IPS DF 4.7 (cell line): ENCODE data around the gene UNC5C.
"Not testable (repeated sequence)": the region's sequence is repeated elsewhere in the genome, so short reads cannot be mapped to it uniquely, and the experiment has no call there.

Experiments used
- DNase-seq: peaks from one replicate; pipeline ENCODE4 v3.0.0-alpha.2; 2013; ENCODE audit warnings: low spot score; ENCODE audit errors: extremely low read depth

The UNC5C gene

DNA sequence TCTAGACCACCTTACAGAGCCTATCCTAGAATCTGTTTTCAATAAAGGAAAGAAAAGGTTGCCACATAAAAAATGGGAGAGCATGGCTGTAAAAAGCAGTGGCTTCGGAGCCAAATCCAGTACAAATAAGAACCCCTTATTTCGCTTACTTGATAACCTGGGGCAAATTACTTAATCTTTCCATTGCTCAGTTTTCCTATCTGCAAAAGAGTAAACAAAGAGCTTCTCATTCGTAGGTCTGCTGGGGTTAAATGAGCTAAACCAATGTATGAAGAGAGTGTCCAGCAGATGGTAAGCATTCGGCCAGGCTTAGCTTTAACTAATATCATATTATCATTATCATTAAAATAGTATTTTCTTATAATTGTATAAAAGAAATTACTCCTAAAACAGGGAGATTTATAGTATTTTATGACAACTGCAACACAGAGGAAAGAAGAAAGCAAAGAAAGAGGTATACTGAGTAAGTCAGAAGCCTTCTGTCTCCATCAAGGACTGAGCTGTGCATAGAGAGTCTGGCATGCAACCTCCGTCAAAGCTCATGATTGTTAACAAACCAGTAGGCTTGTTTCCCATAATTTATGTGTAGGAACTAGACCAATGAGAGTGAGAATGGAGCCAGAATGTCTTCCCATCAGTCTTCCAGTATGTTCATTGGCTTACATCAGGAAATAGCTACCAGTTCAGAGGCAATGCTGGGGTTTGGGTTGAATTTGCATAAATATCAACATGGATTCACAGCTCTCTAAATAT is 364.9 kb downstream of the UNC5C start:
- DNase-seq, result no peak

DNA sequence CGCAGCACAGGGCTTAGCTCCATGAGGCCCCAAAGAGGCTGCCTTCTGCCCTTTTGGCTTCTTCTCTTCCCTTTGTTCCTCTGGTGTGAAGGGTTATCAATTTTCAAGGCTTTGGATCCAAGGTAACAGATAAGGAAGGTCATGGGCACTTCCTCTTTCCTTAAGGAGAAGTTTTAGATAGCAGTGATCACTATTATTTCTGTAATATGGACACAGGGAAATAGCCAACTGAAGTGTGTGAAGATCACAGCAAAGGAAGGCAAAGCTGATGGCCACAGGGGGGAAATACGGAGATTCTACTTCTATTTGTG is 366.8 kb downstream of the UNC5C start:
- no peak for DNase-seq

DNA sequence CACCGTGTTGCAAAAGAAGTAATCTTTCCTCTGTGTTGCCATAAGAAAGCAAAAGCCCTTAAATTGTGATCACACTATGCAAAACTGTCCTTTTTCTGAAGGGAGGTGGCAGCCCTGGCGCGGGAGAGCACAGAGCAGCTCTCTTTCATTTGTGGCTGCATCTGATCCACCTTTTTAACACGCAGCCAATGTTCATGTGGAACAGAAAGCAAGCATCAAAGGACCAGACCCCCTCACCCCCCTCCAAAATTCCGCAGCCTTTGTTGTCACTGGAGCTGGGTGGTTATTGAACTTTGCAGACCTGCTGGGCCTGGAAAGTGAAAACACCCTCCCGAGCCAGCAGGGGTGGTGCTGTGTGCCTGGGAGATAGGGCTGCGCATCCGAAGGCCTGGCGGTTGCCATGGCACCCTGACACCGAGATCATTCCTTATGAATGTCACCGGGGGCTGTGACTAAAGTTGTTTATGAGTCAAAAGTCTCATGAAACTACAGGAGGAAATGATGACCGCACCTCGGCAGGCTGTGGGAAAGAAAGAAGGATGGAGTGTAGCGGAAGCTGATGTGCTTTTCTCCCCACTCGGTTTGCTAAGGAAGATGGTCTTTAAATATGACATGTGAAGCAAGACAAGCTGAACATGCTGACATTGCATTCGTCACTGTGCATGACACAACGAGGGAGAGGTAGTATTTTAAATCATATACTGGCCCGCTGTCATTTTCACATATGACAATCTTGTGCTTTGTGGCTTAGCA is 367.4 kb downstream of the UNC5C start:
- no peak for DNase-seq

DNA sequence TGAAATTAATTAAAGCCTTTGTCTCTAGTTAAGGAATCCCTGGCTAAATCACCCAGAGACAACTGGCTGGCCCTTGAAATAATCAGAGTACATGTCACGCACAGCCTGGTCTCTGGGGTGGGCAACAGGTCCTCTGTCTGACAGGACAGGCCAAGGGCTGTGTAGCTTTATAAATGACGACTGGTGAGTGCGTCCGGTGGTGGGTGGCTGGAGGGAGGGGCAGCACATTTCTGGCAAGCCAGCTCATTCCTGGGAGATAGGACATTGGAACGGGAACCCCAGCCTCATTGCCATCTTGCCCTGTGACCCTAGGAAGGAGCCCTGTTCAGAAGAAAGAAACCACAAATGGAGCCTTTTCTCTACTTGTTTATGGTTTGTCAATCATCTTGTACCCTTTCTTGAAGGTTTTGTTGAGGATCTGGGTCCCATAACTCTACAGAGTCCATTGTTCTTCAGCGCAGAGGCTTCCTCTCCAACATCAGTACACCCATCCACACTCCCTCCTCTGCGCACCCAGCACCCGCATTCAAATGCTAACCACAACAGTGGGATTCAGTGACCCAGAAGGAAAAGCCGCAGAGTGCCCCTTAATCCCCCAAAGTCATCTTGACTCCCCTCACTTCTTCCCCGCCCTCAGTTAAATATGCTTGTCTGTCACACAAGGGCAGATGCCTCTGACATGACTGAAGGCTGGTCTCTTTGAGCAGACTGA is 368.1 kb downstream of the UNC5C start:
- no peak for DNase-seq

DNA sequence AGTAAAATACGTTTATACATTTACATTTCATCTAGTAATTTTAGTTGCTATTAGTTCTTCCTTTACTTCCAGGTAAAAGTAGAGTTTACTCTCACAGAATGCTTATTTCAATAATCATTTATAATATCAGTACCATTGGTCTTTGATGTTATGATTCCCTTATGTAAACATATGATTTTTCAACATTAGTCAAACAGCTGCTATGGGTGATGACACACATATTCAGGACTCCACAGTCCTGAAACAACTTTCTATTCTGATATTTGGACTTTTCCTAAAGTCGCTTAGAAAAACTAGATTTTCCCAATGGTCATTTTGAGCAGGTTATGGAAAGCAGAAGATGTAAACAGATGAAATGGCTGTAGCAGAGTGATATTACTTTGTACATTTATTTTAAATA is 369.8 kb downstream of the UNC5C start:
- no peak for DNase-seq

DNA sequence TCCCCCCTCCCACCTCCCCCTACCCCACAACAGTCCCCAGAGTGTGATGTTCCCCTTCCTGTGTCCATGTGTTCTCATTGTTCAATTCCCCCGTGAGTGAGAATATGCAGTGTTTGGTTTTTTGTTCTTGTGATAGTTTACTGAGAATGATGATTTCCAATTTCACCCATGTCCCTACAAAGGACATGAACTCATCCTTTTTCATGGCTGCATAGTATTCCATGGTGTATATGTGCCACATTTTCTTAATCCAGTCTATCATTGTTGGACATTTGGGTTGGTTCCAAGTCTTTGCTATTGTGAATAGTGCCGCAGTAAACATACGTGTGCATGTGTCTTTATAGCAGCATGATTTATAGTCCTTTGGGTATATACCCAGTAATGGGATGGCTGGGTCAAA is 377.4 kb downstream of the UNC5C start:
- not testable (repeated sequence) for DNase-seq

DNA sequence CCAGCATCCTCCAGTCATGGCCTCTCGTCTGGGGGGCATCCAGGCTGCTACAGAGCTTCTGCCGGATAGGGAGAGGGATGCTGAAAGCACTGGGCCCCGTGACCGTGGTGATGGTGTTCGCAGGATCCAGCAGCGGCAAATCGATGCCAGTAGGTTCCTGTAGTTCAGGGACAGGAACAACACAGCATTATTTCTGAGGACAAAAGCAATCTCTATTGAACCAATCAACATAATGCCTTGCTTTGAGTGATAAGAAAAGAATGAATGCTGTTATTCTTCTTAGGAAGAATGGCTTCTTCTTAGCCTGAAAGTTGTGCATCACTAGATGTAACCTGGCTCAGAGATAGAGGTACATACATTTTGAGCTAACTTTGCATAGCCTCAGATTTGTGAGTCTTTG is 378.6 kb downstream of the UNC5C start:
- no peak for DNase-seq

DNA sequence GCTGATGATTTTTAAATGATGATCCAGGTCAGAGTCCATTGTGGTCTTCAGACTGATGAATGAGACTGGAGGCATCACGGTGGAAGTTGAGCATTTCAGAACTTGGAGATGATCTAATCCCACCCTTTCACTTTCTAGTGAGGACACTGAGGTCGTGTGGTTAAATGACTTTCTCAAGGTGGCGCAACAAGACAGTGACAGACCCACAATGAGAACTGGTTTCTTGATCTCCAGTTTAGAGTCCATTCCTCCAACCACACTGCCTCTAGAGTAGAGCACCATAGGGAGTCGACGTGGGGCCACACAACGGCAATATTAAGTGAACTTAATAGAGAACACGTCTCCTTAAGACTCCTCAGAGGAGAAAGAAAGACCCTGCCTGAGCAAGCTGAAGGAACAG is 381.0 kb downstream of the UNC5C start:
- DNase-seq, result no peak

DNA sequence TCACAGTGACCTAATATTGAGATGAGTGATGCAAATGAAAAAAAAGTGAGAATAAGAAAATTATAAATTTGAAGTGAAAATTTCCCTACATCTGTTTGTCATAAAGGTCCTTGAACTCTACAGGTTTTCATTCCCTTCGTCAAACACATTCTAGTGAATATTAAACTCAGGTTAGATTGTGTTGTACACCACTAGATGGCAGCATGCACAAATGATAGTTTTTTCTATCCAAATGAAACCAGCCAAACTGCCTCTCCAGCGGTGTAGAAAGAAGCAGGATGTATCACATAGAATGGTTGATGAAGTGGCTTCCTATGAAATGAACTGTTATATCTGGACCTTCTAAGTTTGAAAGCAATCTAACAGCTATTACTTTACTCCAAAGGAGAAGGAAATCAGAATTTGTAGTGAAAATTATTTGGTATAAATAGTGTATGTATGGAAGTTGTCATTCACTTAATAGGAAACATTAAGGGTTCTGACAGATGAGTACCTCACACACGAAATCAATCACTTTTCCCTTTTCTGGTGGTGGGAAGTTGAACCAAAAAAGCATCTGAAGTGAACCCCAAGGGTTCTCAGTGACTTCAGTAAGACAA is 382.7 kb downstream of the UNC5C start:
- no peak for DNase-seq

DNA sequence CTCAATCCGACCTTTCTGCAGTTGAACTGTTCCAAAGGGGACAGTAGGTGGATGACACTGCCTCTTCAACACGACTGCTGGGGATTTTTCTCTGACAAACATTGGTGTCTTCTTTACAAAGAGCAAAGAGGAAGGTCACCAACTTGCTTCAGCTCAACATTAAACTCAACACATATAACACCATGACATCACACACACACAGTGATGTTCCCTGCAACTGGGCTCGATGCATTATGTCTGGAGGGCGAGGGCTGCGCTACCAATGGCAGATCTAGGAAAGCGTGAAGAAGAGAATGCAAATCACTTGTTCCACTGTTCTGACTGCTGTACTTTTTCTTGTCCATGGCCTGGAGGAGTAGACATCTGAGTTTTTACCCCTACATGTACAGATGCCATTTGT is 385.9 kb downstream of the UNC5C start:
- DNase-seq, result no peak

DNA sequence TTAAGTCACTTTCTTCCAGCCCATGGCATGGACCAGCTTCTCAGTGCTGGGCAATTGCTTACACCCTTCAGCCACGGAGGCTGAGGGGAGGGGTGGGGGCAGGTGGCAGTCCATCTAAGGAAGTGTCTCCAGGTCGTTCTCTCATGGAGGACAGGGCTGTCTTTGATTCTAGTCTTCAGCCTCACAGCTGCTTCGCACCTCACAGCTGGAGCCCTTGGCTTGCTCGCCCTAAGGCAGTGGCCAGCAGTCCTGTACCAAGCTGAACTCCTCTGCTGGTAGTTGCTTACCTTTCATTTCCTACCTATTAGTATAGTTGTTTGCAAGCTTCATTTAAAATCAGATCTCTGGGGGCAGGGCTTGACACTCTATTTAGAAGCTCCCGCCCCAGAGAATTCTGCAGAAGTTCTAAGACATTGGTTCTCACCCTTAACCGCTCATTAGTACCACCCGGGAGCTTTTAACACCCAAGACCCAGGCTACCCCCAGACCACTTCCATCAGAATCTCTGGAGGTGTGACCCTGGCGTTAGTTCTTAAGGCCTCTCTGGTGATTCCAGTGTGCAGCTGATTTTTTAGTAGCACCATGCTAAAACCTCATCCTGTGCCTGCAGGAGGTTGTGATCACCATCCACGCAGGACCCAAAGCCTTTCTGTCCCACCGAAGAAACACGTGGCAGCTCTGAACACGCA is 386.8 kb downstream of the UNC5C start:
- no peak for DNase-seq

DNA sequence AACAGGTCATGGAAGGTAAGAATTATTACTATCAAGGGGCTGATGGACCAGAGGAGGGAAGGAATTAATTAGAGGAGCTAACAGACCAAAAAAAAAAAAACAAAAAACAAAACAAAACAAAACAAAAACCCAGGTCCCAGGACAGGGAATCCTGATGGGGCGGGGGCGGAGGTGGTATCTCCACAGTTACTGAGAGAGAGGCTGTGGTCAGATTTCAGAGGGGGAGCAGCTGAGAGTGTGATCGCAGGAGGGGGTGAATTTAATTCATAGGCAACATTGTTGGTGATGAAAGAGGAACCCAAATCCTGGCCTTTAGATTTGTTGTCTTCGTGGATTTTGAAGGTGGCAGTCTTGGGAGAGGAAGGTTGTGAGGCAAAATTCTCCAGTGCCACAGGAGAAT is 389.4 kb downstream of the UNC5C start:
- no peak for DNase-seq

DNA sequence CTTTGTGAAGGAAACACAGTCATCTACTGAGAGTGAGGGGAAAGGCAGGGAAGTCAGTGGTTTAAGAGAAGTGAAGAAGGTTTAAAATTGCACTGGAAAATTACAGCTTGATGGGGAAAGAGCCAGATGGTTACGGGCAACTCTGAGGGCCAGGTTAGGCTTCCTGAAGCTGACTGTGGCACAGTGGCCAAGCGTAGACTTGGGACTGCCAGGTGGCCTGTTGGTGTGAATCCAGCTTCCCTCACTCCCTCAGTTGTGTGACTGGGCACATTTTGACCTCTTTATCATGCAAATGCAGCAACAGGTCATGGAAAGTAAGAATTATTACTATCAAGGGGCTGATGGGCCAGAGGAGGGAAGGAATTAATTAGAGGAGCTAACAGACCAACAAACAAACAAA is 390.1 kb downstream of the UNC5C start:
- DNase-seq, result no peak

DNA sequence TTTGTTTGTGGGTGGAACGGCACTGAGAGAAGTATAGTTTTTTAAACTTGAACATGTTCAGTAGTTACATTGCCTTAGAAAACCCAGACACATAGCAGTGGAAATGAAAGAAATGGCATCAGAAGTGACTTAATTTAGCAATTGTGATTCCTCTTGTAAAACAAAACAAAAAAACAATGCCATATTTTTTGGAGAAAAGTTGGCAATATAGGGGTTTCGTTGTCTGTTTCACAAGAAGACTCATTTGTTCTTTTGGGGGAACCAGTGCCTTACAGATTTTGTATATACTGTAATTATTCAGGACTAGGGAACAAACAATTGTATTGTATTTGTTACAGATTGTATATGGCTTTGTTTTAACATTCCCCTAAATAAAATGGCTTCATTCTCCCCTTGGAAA is 390.7 kb downstream of the UNC5C start:
- DNase-seq, result no peak

DNA sequence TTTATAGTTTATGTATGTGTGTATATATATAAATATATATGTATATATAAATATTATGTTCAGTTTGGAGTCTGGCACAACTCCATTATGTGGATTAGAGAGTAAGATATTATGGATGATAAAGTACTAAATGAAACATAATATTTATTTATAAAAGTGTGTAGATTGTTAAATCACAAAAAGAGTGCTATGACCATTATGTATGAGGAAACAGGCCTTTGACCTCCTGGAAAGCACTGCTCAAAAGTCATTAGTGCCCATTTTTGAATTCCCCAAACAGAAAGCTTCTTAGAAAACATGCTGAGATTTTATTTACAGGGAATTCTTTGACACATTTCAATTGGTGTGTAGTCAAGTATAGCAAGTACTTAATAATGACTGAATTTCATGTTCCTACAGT is 391.2 kb downstream of the UNC5C start:
- DNase-seq, result no peak

DNA sequence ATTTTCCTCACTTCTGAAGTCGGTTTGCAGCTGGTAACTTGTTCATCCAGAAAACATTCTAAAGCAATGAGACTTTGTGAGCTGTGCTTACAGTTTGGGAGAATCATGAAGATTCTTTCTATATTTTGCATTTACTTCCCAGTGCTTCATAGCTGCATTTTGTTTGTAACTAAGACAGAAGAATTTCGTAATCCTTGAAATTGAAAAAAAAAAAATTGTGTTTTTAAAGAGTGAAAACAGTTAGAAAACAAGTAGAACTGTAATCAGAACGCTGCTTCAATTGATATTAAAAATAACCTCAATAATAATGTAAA is 392.4 kb downstream of the UNC5C start:
- DNase-seq, result no peak

DNA sequence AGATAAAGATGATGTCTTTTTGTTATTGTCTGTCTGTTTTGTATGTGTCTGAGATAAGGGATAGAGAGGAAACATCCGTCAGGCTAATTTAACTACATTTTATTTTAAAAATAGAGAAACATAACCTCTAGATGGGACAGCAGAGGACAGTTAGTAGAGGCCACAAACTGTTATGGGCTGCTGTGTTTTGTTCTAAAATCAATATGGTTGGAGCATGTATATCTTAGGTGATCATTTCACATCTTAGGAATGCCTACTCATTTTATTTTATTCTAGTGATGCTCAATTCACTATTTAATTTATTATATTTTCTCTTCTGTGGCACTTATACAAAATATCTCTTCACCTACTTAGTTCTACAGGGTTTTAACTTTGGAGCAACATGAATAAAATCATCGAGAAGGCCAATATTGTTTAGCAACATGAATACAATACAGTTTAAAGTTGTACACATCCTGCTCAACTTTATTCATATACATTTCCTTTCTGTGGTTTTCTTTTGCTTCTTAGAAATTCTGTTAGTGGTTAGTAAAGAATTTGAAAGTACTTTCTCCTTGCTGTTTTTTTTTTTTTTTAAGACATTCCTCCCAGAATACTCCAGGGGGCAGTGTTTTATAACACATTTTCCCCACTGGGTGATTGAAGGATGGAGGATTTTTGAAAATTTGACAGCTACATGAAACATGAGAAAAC is 392.9 kb downstream of the UNC5C start:
- DNase-seq, result no peak

DNA sequence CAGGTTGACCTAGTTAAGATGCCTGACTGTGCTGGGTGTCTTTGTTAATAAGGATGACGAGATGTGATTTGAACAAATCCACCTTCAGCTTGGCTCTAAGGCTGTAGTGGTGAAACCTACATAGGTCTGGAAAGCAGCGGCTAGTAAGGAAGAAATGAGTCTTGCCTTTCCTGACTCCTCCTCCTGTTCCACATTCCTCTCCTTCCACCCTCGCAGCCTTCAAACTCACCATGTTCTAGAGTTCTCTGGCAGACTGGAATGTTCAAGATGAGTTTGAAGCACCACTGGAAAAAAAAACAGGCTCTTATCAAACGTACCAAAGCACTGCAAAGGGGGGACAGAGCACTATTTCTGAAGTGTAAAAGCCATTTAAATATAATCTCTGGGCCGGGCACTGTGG is 395.6 kb downstream of the UNC5C start:
- no peak for DNase-seq

DNA sequence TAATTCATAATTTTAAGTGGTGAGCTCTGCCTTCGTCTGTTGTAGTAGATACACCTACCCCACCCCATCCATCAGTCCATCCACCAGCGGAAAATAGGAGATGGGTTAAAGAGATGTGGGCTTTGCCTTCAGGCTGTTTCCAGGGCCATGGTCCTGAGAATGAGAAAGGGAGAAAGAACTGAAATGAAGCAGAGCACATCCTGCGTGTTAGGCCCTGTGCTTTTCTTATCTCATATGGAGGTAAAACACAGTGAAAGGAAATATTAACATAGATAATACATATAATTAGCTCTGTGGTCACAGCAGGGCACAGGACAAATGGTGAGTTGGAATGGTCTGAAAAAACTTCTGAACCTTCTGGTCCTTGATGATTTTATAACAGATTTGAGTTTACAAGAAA is 397.5 kb downstream of the UNC5C start:
- no peak for DNase-seq

DNA sequence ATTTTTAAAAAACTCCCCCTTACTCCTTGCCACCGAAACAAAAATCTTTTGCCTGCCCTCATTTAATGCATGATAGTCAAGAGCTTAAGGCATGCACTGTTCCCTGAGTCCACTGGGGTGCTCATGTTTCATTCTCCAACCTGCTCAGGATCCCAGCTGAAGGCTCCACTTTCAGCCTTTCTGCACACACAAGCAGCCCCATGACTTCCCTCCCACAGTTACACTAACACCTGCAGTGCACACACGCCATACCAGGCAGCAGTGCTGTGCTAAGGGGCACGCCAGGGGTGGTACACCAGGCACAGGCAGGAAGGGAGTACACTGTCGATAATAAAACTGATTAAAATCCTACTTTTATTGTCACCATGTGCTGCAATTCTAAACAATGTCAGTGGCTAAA is 405.8 kb downstream of the UNC5C start:
- DNase-seq, result no peak

DNA sequence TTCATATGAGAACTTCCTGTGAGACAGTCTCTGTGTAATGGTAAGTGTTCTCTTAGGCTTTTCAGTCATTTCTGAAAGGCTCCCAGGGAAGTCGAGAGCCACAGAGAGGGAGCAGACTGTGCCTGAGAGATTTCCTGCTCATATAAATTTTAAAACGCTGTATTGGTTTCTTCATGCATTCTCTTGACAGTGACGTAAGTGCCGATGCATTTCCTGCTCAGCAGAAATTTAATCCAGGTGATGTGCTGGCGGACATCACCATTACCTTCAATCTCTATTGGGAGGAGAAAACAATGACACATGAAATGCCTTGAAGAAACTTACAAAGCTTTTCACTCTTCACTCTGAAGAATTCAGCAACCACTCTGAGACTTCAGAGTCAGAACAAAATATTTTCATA is 407.4 kb downstream of the UNC5C start:
- no peak for DNase-seq
